KMS-11 (cell line): ENCODE data around the gene VHLL.

Source experiments
- H2AFZ ChIP-seq: fragments of 200-600 bp; sonication (generic); 2 replicates; pipeline ENCODE4 v1.6.1; 2016; ENCODE audit warnings: antibody characterized with exemption, mixed run types, low read depth
- H3K27ac ChIP-seq: fragments of 200-600 bp; sonication (generic); 2 replicates; pipeline ENCODE4 v1.6.1; 2016; ENCODE audit warnings: mild to moderate bottlenecking, mixed run types
- H3K27me3 ChIP-seq: fragments of 200-600 bp; sonication (generic); 2 replicates; pipeline ENCODE4 v1.6.1; 2017; ENCODE audit warnings: mild to moderate bottlenecking, low read depth, mixed run types, moderate library complexity; ENCODE audit not compliant: insufficient read depth
- H3K36me3 ChIP-seq: fragments of 200-600 bp; sonication (generic); 2 replicates; pipeline ENCODE4 v1.6.1; 2017; ENCODE audit warnings: mild to moderate bottlenecking, mixed run types; ENCODE audit not compliant: insufficient read depth
- H3K4me1 ChIP-seq: fragments of 200-600 bp; sonication (generic); 2 replicates; pipeline ENCODE4 v1.6.1; 2016; ENCODE audit warnings: mild to moderate bottlenecking, low read depth, mixed run types; ENCODE audit not compliant: poor library complexity, severe bottlenecking
- H3K4me2 ChIP-seq: fragments of 200-600 bp; sonication (generic); 2 replicates; pipeline ENCODE4 v1.7.0; 2016; ENCODE audit warnings: mild to moderate bottlenecking, mixed run types
- H3K4me3 ChIP-seq: fragments of 200-600 bp; sonication (generic); IDR thresholded peaks from 2 replicates; pipeline ENCODE4 v1.6.1; 2017; ENCODE audit warnings: low read depth, low read length, mixed read lengths; ENCODE audit not compliant: insufficient read depth
- H3K79me2 ChIP-seq: fragments of 200-600 bp; sonication (generic); 2 replicates; pipeline ENCODE4 v1.6.1; 2016; ENCODE audit warnings: low read depth, mixed run types; ENCODE audit not compliant: insufficient read depth
- H3K9ac ChIP-seq: fragments of 200-600 bp; sonication (generic); 2 replicates; pipeline ENCODE4 v1.6.1; 2016; ENCODE audit warnings: mild to moderate bottlenecking, mixed run types
- H4K20me1 ChIP-seq: fragments of 200-600 bp; sonication (generic); 2 replicates; pipeline ENCODE4 v1.6.1; 2016; ENCODE audit warnings: mild to moderate bottlenecking, mixed run types; ENCODE audit not compliant: insufficient read depth
- TF ChIP-seq, protein P1 (sequence below): fragments of 200-600 bp; sonication (generic); conservative IDR thresholded peaks from 2 replicates; pipeline ENCODE4 v1.6.1; 2017; ENCODE audit warnings: low read depth, mild to moderate bottlenecking, antibody characterized with exemption, low read length, moderate library complexity, mixed read lengths

The VHLL gene

DNA sequence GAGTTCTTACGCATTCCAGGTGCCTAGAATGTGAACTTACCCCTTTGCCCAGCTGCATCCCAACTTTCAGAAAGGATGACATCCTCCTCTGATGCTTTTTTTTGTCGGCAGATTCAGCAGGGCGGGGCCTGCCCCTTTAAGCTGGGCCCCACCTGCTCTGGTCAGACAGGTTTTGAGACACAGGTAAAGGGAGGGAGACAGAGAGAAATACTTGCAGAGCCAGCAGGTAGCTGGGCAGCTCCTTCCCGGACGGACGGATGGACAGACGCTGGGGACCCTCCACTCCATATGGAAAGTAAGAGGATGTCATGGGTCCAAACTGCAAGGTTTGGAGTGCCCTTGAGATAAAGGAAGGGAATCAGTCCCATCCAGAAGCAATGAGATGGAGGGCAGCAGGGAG, 15.0 kb downstream of the VHLL start, which contains the start of gene TMEM79:
TMEM79 (plus strand) TSS at position 214 of the 400 bp plus-strand sequence. CDS start 902 bp downstream, outside the sequence.
- Histone ChIP-seq H2AFZ (peak within 1 kb of the TSS; percentile 65), H3K4me3 (peak within 1 kb of the TSS; percentile 71), H3K4me2 (peak within 1 kb of the TSS; percentile 79), H3K36me3 (peaks cover 3% of the 10 kb centered on the region; the same call in 1 of the 2 replicates), H3K79me2 (peaks cover 50% of the 10 kb centered on the region), H3K9ac (peak within 1 kb of the TSS; percentile 87), H4K20me1 (peaks cover 18% of the 10 kb centered on the region), H3K4me1 (peaks cover 37% of the 10 kb centered on the region), H3K27me3 (no peaks in the 10 kb centered on the region), H3K27ac (peak within 1 kb of the TSS; percentile 62)
- TF ChIP-seq, protein P1, sequence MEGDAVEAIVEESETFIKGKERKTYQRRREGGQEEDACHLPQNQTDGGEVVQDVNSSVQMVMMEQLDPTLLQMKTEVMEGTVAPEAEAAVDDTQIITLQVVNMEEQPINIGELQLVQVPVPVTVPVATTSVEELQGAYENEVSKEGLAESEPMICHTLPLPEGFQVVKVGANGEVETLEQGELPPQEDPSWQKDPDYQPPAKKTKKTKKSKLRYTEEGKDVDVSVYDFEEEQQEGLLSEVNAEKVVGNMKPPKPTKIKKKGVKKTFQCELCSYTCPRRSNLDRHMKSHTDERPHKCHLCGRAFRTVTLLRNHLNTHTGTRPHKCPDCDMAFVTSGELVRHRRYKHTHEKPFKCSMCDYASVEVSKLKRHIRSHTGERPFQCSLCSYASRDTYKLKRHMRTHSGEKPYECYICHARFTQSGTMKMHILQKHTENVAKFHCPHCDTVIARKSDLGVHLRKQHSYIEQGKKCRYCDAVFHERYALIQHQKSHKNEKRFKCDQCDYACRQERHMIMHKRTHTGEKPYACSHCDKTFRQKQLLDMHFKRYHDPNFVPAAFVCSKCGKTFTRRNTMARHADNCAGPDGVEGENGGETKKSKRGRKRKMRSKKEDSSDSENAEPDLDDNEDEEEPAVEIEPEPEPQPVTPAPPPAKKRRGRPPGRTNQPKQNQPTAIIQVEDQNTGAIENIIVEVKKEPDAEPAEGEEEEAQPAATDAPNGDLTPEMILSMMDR = no peak

DNA sequence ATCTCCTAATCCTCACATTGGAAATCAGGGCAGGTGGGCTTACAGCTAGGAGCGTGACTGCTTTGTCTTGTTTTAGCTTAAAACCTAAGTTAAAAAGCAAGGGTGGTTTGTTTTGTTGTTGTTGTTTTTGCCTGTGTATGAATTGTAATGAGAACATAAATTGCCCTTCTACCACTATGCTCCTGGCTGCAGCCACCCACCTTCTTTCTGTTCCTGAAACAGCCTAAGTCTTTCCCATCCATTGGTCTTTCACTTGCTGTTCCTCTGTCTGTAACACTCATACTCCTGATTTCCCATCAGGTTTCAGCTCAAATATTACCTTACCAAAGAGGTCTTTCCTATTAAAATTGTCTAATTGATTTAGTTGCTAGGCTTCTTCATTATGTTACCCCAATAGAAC, 15.6 kb downstream of the VHLL start:
- H2AFZ ChIP-seq = peak overlapping the region; percentile 65
- H3K27ac ChIP-seq = peak overlapping the region; percentile 62; the same call in 1 of the 2 replicates
- peaks cover 56% of the 10 kb centered on the region for H3K79me2 ChIP-seq

DNA sequence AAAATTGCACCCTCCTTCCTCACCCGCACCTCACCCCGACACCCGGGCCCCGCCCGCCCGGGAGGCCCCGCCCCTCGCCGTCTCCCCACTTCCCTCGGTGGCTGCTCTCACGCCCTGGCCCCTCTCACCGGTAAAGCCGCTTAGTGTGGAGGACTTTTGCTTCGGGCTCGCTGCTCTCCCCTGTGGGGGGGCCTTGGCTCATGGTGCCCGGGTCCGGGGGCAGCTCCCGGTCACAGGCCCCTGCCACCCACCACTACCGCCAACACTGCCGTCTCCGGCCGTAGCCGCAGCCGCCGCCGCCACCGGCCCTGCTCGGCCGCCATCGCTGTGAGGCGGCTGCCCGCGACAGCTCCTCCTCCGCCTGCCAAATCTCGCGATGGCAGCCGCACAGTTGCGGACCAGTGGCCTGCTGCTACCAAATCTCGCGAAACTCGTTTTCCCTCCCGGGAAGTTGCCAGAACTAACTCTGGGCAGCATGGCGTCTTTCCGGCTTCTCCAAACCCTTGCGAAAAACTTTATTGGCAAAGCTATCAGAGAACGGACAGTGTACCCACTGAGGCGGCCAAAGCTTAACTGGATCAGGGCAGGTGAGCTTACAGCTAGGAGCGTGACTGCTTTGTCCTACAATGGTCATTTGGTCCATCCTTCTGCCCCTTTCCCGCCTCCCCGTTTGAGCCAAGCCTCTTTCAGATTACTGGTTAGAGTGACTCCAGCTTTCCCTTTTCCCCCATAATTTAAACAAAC, 16.5 kb downstream of the VHLL start, which contains the start of gene SMG5:
SMG5 (minus strand) TSS at position 347 of the 744 bp plus-strand sequence; CDS start at position 202, 145 bp downstream.
- Histone ChIP-seq H2AFZ (peak within 1 kb of the TSS; percentile 65), H3K9ac (peak within 1 kb of the TSS; percentile 87)
- TF ChIP-seq, protein P1 = no peak; the same call in 1 of the 2 replicates

More for the DNA sequence above, 15.6 kb downstream of the VHLL start:
- H3K9ac ChIP-seq = peak overlapping the region; percentile 87
- H3K4me2 ChIP-seq = peak overlapping the region; percentile 79
- peaks cover 18% of the 10 kb centered on the region for H4K20me1 ChIP-seq
- H3K4me1 ChIP-seq = peaks cover 43% of the 10 kb centered on the region
- peaks cover 6% of the 10 kb centered on the region; the same call in 1 of the 2 replicates for H3K36me3 ChIP-seq
- H3K27me3 ChIP-seq = no peaks in the 10 kb centered on the region
- peak overlapping the region; percentile 71 for H3K4me3 ChIP-seq
- TF ChIP-seq, protein P1 = no peak

DNA sequence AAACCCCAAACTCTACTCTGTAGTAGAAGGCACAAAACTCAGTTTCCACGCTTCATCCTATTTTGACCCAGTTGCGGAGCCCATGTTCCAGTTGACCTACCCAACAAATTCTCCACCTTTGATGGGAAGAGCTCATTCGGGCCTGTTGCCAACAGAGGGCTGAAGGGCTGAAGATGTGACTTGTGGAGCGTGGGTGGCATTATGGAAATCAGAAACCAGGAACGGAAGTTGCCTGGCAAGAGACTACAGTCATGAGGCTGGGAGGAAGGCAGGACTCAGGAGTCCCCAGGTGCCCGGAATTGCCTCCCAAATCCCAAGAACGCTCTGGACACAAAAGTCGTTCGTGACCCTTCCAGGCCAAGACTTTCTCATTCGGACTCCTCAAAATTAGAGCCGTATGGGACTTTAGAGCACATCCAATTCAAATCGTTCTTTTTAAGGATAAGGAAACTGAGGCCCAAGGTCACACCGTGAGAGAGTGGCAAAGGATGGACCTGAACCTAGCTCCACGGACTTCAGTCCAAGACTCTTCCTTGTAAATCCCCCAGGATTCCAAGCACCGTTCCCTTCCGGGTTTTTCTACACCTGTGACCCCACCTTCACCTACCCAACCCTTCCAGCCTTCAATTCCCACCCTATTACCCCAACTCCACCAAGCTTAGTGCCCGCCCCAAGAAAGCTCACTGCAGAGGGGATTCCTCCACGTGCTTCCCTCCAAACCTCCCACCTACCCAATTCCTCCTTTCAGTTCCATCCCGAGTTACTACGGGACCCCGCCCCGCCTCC, 17.2 kb downstream of the VHLL start:
- Histone ChIP-seq H2AFZ (peak overlapping the region; percentile 65), H3K36me3 (peaks cover 18% of the 10 kb centered on the region; the same call in 1 of the 2 replicates), H3K4me2 (peak overlapping the region; percentile 79), H3K27ac (peak overlapping the region; percentile 62), H3K79me2 (peaks cover 65% of the 10 kb centered on the region), H3K27me3 (no peaks in the 10 kb centered on the region), H3K9ac (peak overlapping the region; percentile 87), H4K20me1 (peaks cover 18% of the 10 kb centered on the region), H3K4me1 (peaks cover 47% of the 10 kb centered on the region), H3K4me3 (peak overlapping the region; percentile 71)
- TF ChIP-seq, protein P1 = no peak

More for the DNA sequence above, 16.5 kb downstream of the VHLL start, which contains the start of gene SMG5:
- Histone ChIP-seq H3K4me2 (peak within 1 kb of the TSS; percentile 79), H3K27me3 (no peaks in the 10 kb centered on the region), H3K4me1 (peaks cover 47% of the 10 kb centered on the region), H3K36me3 (peaks cover 14% of the 10 kb centered on the region; the same call in 1 of the 2 replicates), H4K20me1 (peaks cover 18% of the 10 kb centered on the region), H3K4me3 (peak within 1 kb of the TSS; percentile 71), H3K79me2 (peaks cover 65% of the 10 kb centered on the region), H3K27ac (peak within 1 kb of the TSS; percentile 62)
